PC-9 (cell line): Measurements from ENCODE around the gene AP2B1. TPM values are rescaled to one million over a fixed set of nuclear protein-coding genes. Genes with fewer than 3 reads are reported as not detected.

Experiments used
- BruUV-seq: library from RNA; stranded (reverse); fragments of 400-500 nt; replicated peaks from 2 replicates; lab custom pipeline; 2021; lab: Mats Ljungman, UMichigan
- CTCF ChIA-PET: fragments of 300-600 bp; sonication (Branson Sonifier 250); formaldehyde crosslinking; loops from one replicate; lab custom pipeline; 2022; ENCODE audit warnings: antibody characterized with exemption; lab: Charles Lee
- POLR2A ChIA-PET: fragments of 300-600 bp; sonication (Branson Sonifier 250); formaldehyde crosslinking; loops from one replicate; lab custom pipeline; 2022; ENCODE audit warnings: antibody characterized with exemption; ENCODE audit not compliant: unreplicated experiment; lab: Charles Lee
- DNase-seq, 2 experiments: peaks; one replicate each; pipeline versions ENCODE4 v3.0.0 to v3.0.0-alpha.2; 2015 to 2022; ENCODE audit warnings: mixed read lengths in 1 of 2
- H2AFZ ChIP-seq: fragments of 200-600 bp; sonication (generic); 2 replicates; pipeline ENCODE4 v1.8.1; 2017; ENCODE audit warnings: antibody characterized with exemption
- H3F3A ChIP-seq: fragments of 200-600 bp; sonication (generic); 2 replicates; pipeline ENCODE4 v1.8.1; 2017; ENCODE audit warnings: antibody characterized with exemption, mild to moderate bottlenecking, low read depth; ENCODE audit not compliant: insufficient read depth
- H3K27ac ChIP-seq: fragments of 200-600 bp; sonication (generic); 2 replicates; pipeline ENCODE4 v1.6.1; 2016; ENCODE audit warnings: mixed run types
- H3K27me3 ChIP-seq: fragments of 200-600 bp; sonication (generic); 2 replicates; pipeline ENCODE4 v1.6.1; 2016; ENCODE audit warnings: low read depth, mixed run types; ENCODE audit not compliant: insufficient read depth
- H3K36me3 ChIP-seq: fragments of 200-600 bp; sonication (generic); 2 replicates; pipeline ENCODE4 v1.6.1; 2016; ENCODE audit warnings: low read depth, mixed run types
- H3K4me1 ChIP-seq: fragments of 200-600 bp; sonication (generic); replicated peaks from 2 replicates; pipeline ENCODE4 v1.6.1; 2016; ENCODE audit warnings: mixed run types; ENCODE audit not compliant: insufficient read depth
- H3K4me2 ChIP-seq: fragments of 200-600 bp; sonication (generic); 2 replicates; pipeline ENCODE4 v1.6.1; 2017; ENCODE audit warnings: mixed run types
- H3K4me3 ChIP-seq: fragments of 200-600 bp; sonication (generic); 2 replicates; pipeline ENCODE4 v1.6.1; 2016; ENCODE audit warnings: mixed run types
- H3K79me2 ChIP-seq: fragments of 200-600 bp; sonication (generic); 2 replicates; pipeline ENCODE4 v1.6.1; 2017; ENCODE audit warnings: low read depth, mixed run types
- H3K9me2 ChIP-seq: fragments of 200-600 bp; sonication (generic); 2 replicates; pipeline ENCODE4 v1.8.1; 2017; ENCODE audit warnings: mild to moderate bottlenecking; ENCODE audit not compliant: insufficient read depth
- H3K9me3 ChIP-seq: fragments of 200-600 bp; sonication (generic); 2 replicates; pipeline ENCODE4 v1.8.1; 2016; ENCODE audit warnings: low read depth; ENCODE audit not compliant: insufficient read depth
- H4K20me1 ChIP-seq: fragments of 200-600 bp; sonication (generic); 2 replicates; pipeline ENCODE4 v1.8.1; 2017; ENCODE audit not compliant: insufficient read depth
- CTCF ChIP-seq: fragments of 200-600 bp; sonication (generic); conservative IDR thresholded peaks from 2 replicates; pipeline ENCODE4 v1.6.1; 2017; ENCODE audit warnings: mixed run types, antibody characterized with exemption, mild to moderate bottlenecking, moderate library complexity
- EZH2 ChIP-seq: fragments of 200-600 bp; sonication (generic); IDR thresholded peaks from 2 replicates; pipeline ENCODE4 v1.8.0; 2017; ENCODE audit warnings: antibody characterized with exemption, low read depth
- intact Hi-C: fragments of 100-400 bp; cut with micrococcal nuclease; formaldehyde crosslinking; loops from one replicate; pipeline ENCODE4 v1.10.0; 2022; ENCODE audit not compliant: unreplicated experiment
- total RNA-seq: library from RNA; stranded (reverse); gene quantifications from 2 replicates; pipeline ENCODE4 v1.2.3, GENCODE V29; 2021

The AP2B1 gene
- total RNA-seq, 1 experiment from 2014 or later, result 186 TPM

- H3K4me1 ChIP-seq, result no peaks in the 10 kb centered on the region
- TF ChIP-seq CTCF (no peak), EZH2 (no peak)
- intact Hi-C loops, result no loop called here
- H3F3A ChIP-seq, result no peaks in the 10 kb centered on the region
- no peak for DNase-seq
- H3K9me2 ChIP-seq, result no peaks in the 10 kb centered on the region
- no peaks in the 10 kb centered on the region for H3K79me2 ChIP-seq
- H2AFZ ChIP-seq, result no peak overlapping the region
- H3K27me3 ChIP-seq, result no peaks in the 10 kb centered on the region
- CTCF ChIA-PET, result no interaction called here
- no peak overlapping the region for H3K4me3 ChIP-seq
- peaks cover 3% of the 10 kb centered on the region; the same call in 1 of the 2 replicates for H3K36me3 ChIP-seq
- POLR2A ChIA-PET, result interaction anchor here (0.6 to 0.7 kb wide), 2 partner anchors 25 to 343 kb away, joined by 3 to 6 read pairs; no protein-coding TSS in a partner anchor
- no peak overlapping the region for H3K27ac ChIP-seq
- no peaks in the 10 kb centered on the region for H3K9me3 ChIP-seq
- no peaks in the 10 kb centered on the region; the same call in 1 of the 2 replicates for H4K20me1 ChIP-seq
- no TSS peak for BruUV-seq
- no peak overlapping the region for H3K4me2 ChIP-seq
Observed at GRCh38 chr17:35708149-35708548, 121.0 kb downstream of the AP2B1 start.

- Histone ChIP-seq H3K27ac (no peak overlapping the region), H4K20me1 (no peaks in the 10 kb centered on the region; the same call in 1 of the 2 replicates), H3K4me2 (no peak overlapping the region), H2AFZ (no peak overlapping the region), H3K9me2 (no peaks in the 10 kb centered on the region), H3K79me2 (no peaks in the 10 kb centered on the region), H3K4me3 (no peak overlapping the region), H3K4me1 (no peaks in the 10 kb centered on the region), H3K9me3 (no peaks in the 10 kb centered on the region), H3K27me3 (no peaks in the 10 kb centered on the region), H3K36me3 (peaks cover 3% of the 10 kb centered on the region; the same call in 1 of the 2 replicates), H3F3A (no peaks in the 10 kb centered on the region)
- BruUV-seq, result no TSS peak
- CTCF ChIA-PET, result no interaction called here
- DNase-seq, result no peak
- intact Hi-C loops, result no loop called here
- POLR2A ChIA-PET, result interaction anchor here (0.7 kb wide), 1 partner anchor 344 kb away, joined by 3 read pairs; no protein-coding TSS in a partner anchor
- TF ChIP-seq CTCF (no peak), EZH2 (no peak)
Observed at GRCh38 chr17:35708951-35709350, 121.8 kb downstream of the AP2B1 start.

- Histone ChIP-seq H2AFZ (no peak overlapping the region), H3K9me2 (no peaks in the 10 kb centered on the region), H3K4me2 (no peak overlapping the region), H4K20me1 (no peaks in the 10 kb centered on the region; the same call in 1 of the 2 replicates), H3K4me1 (no peaks in the 10 kb centered on the region), H3K79me2 (no peaks in the 10 kb centered on the region), H3K36me3 (peaks cover 3% of the 10 kb centered on the region; the same call in 1 of the 2 replicates), H3K27me3 (no peaks in the 10 kb centered on the region), H3F3A (no peaks in the 10 kb centered on the region), H3K4me3 (no peak overlapping the region), H3K9me3 (no peaks in the 10 kb centered on the region), H3K27ac (no peak overlapping the region)
- no peak for DNase-seq
- CTCF ChIA-PET, result no interaction called here
- POLR2A ChIA-PET, result no interaction called here
- intact Hi-C loops, result no loop called here
- no peak for TF ChIP-seq EZH2
- TF ChIP-seq CTCF, result no peak
- BruUV-seq, result no TSS peak
Observed at GRCh38 chr17:35709874-35710273, 122.8 kb downstream of the AP2B1 start.
